ENCODE data around the gene SLC25A6.
"Not testable (repeated sequence)": the region's sequence is repeated elsewhere in the genome, so short reads cannot be mapped to it uniquely, and the experiment has no call there.

The SLC25A6 gene

DNA sequence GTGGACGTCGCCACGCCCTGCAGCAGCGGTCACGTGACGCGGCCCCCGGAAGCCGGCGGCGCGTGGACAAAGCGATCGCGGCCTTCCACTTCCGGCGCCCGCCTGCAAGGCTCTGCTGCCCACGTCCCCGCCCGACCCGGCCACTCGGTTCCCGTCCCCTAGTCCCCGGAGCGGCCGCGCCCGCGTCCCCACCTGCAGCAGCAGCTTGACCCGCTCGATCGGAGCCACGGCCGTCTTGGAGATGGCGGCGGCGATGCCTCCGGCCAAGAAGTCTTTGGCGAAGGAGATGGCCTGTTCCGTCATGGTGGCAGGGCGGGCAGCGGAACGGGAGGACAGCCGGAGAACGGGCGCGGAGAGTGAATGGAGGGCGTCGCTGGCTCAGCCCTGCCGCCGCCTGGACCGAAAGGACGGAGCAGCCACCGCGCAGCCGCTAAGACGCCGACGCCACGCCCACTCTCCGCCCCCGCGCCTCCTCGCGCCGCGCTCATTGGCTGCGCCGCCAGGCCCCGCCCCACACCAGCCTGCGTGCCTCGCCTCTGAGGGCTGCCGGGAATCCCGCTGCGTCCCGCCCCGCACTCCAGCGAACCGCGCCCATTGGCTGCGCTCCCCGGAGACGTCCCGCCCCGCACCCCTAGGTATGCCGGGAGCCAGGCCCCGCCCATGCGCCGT is at the start of gene SLC25A6:
SLC25A6 (minus strand) TSS at position 407 of the 669 bp plus-strand sequence; CDS start at position 303, 104 bp downstream.
- DNase-seq (ENCODE audit: extremely low read depth in 1 of 2, low read depth in 1 of 2), result peak; percentile 99

GRCh38 chrX:1440506-1440905 is 48.6 kb upstream of the SLC25A6 start:
- DNase-seq (ENCODE audit: extremely low read depth in 1 of 2, low read depth in 1 of 2), result no peak

DNA sequence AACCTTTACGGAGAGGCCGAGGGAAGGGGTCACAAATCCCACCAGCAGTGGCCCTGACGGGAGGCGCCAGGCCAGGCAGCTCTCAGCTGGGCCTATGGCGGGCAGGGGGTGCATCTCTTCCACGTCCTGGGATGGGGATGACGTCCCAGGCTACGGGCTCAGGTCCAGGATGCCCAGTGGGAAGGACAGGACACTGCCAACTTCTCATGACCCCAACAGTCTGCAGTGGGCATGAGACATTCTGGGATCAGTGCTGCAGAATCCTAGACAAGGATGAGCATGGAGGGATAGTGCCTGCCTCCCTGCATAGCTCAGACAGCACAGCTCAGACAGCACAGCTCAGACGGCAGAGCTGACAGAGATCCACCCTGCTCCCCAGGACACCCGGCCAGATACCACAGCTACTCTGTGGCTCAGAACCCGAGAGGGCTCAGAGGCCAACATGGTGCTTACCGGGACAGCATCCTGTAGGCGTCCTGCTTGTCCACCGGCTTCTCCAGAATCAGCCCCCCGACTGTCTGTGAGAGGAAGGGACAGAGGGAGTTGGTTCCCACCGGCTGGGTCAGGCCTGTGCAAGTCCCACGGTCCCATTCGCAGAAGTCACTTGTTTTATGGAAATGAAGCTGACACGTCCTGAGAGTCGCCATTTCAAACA is 43.5 kb upstream of the SLC25A6 start:
- DNase-seq (ENCODE audit: extremely low read depth in 1 of 2, low read depth in 1 of 2), result no peak

GRCh38 chrX:1434871-1435240 is 42.9 kb upstream of the SLC25A6 start:
- DNase-seq (ENCODE audit: extremely low read depth in 1 of 2, low read depth in 1 of 2), result no peak

DNA sequence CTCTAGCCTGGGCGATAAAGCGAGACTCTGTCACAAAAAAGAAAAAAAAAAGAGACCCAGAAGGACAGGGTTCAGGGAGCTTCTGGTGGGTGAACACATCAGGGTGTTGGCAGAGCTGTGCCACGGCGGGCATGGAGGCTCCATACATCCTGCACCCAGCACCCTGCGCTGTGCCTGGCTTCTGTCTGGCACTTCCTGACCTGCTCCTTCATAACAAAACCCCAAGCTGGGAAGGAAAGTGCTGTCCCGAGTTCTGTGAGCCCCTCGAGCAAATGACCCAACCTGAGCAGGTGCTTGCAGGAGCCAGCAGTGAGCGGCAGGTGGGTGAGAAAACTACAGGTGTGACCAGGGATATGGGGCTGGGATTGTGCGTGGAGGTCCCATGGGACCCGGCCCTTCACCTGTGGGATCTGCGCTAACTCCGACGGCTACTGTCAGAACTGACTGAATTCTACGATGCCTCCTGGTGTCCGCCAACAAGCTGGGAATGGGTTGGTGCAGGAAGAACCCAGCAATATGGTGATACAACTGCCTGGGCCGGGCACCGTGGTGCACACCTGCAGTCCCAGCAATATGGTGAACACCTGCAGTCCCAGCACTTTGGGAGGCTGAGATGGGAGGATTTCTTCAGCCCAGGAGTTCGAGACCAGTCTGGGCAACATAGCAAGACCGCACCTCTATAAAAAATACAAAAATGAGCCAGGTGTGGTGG is 41.9 kb upstream of the SLC25A6 start:
- DNase-seq (ENCODE audit: extremely low read depth in 1 of 2, low read depth in 1 of 2), result no peak

- DNase-seq (ENCODE audit: extremely low read depth in 1 of 2, low read depth in 1 of 2), result no peak
These were observed 38.5 kb upstream of the SLC25A6 start for GRCh38 chrX:1430451-1430850.

DNA sequence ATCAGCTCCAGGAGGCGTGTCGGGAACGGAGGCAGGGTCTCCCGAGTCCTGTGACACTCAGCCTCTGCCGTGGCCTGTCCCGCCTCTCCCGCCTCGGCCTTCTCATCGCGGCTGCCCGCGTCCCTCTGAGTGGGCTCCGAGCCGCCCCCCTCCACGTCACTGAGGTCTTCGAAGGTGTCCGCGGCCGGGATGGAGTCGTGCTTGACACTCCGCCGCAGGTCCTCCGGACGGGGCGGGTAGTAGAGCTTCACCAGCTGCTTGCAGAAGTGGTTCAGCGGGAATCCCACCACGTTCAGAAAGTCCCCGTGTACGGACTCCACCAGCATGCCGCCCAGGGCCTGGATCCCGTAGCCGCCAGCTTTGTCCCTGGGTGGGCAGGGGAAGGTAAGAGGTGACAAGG is 35.8 kb upstream of the SLC25A6 start:
- no peak for DNase-seq (ENCODE audit: extremely low read depth in 1 of 2, low read depth in 1 of 2)

DNA sequence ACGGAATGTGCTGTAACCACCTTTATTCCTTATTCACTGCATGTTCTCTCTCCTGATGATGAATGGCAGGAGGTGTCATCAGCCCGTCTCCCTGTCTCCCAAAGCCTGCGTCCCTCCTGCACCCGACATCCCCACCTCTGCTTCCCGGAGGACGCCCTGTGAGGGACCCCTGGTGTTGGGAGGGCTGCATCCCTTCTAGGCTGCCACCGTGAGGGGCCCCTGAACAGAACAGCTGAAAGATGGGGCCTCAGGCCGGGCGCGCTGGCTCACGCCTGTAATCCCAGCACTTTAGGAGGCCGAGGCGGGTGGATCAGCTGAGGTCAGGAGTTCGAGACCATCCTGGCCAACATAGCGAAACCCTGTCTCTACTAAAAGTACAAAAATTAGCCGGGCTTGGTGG is 34.4 kb upstream of the SLC25A6 start:
- not testable (repeated sequence) for DNase-seq (ENCODE audit: extremely low read depth in 1 of 2, low read depth in 1 of 2)

- no peak for DNase-seq (ENCODE audit: extremely low read depth in 1 of 2, low read depth in 1 of 2)
These were observed 33.5 kb upstream of the SLC25A6 start for GRCh38 chrX:1425381-1425780.

DNA sequence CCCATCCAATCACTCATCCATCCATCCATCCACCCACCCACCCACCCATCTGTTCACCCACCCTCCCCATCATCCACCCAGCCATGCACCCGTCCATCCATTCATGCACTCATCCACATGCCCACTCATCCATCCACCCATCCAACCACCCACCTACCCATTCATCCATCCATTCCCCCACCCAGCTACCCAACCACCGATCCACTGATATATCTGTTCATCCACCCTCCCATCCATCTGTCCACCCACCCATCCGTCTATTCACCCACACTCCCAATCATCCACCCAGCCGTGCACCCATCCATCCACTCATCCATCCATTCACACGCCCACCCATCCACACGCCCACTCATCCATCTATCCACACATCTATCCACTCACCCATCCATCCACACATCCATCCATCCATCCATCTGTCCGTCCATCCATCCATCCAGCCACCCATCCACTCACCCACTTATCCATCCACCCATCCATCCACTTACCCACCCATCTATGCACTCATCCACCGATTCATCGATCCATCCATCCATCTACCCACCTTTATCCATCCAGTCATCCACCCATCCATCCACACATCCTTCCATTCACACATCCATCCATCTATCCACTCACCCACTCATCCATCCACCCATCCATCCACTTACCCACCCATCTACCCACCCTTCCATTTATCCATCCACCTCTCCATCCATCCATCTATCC is 32.4 kb upstream of the SLC25A6 start:
- DNase-seq (ENCODE audit: extremely low read depth in 1 of 2, low read depth in 1 of 2), result no peak

DNA sequence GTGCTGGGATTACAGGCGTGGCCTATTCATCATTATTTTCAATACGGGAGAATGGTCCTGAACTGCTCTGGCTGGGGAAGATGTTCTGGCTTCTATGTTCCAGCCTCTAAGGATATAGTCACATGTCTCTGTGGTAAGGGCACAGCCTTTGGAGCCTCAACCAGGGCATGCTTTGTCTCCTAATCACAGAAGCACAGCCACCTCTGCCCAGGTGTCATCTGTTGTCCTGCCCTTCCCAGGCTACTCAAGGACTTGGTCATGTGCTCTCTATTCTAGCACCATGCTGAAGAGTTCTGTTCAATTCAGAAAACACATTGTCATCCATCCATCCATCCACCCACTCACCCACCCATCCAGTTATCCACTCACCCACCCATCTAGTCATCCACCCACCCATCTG is 31.3 kb upstream of the SLC25A6 start:
- DNase-seq (ENCODE audit: extremely low read depth in 1 of 2, low read depth in 1 of 2), result no peak

- no peak for DNase-seq (ENCODE audit: extremely low read depth in 1 of 2, low read depth in 1 of 2)
These were observed 30.2 kb upstream of the SLC25A6 start for GRCh38 chrX:1422135-1422465.

DNA sequence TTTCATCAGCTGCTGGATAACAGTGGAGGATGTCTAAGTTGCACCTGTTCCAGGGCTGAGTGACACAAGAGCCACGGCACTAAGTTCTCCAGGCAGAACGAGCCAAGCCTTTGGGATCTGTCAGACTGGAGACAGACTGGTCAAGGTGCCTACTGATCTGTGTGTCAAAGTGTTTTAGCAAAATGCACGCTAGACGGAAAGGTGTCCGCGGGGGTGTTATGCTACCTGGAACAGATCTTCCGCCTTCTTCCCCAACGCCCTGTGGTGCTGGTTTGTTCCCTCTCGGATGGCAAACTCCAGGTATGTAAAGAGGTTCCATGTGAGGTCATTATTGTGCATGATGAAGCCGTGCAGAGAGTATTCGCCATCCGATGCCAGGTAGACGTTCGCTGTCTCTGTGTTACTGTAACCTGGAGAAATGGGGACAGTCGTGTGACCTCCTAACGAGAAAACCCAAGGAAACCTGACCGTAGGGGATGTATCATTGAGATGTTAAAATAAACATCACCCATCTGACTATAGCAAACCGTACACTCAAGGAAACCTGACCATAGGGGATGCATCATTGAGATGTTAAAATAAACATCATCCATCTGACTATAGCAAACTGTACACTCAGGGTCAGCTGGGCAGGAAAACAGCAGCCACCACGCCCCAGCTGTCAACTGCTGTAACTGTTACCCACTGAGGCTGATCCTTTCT is 29.7 kb upstream of the SLC25A6 start:
- no peak for DNase-seq (ENCODE audit: extremely low read depth in 1 of 2, low read depth in 1 of 2)

GRCh38 chrX:1420371-1420770 is 28.5 kb upstream of the SLC25A6 start:
- DNase-seq (ENCODE audit: extremely low read depth in 1 of 2, low read depth in 1 of 2), result no peak

GRCh38 chrX:1419545-1420355 is 27.8 kb upstream of the SLC25A6 start:
- no peak for DNase-seq (ENCODE audit: extremely low read depth in 1 of 2, low read depth in 1 of 2)

GRCh38 chrX:1418901-1419544 is 27.1 kb upstream of the SLC25A6 start:
- DNase-seq (ENCODE audit: extremely low read depth in 1 of 2, low read depth in 1 of 2), result no peak

DNA sequence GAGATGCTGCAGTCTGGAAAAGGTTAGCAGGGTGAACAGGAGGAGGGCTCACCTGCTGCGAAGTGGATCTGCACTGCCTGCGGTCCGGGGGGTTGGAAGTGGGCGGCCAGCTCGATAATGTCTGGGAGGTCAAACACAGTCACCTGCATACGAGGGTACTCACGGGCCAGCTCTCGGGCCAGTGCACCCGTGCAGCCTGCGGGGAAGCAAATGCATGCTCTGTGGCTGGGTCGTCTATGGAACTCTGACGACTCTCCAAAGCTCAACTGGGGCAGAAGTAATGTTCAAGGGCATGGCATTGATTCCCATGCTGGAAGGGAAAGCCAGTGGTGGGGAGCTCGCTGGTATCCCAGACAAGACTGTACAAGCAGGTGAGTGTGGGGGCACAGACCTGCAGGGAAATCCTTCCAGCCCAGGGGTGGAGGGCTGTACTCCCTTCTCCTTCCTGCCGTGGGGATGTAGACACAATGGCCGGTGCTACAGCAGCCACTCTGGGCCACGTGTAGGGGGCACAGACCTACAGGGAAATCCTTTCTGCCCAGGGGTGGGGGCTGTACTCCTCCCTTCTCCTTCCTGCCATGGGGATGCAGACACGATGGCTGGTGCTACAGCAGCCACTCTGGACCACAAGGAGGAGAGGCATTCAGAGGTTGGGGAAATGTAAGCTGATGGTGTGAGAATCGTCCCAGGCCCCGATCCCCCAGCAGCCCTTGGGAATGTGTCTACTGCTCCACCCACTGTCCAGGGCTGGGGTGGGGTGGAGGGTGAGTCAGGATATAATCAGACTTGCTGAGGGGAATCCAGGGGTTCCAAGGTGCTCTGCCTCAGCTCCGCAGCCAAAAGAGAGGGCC is 26.2 kb upstream of the SLC25A6 start:
- DNase-seq (ENCODE audit: extremely low read depth in 1 of 2, low read depth in 1 of 2), result no peak

- DNase-seq (ENCODE audit: extremely low read depth in 1 of 2, low read depth in 1 of 2), result no peak
These were observed 25.2 kb upstream of the SLC25A6 start for GRCh38 chrX:1416965-1417760.

Measured in stimulated activated CD8-positive, alpha-beta memory T cell treated with anti-CD3 and anti-CD28 coated beads, Interleukin-7, amount 100 ng/mL, for 48 hours (primary cell).